ENCODE results near the gene ZNF331.
"Not testable (repeated sequence)": the region's sequence is repeated elsewhere in the genome, so short reads cannot be mapped to it uniquely, and the experiment has no call there.

The ZNF331 gene
- total RNA-seq = 137 to 388 (median 220) reads per million in 4 donors

- peak; percentile 84 to 92 (median 87) for DNase-seq
These were observed at the start of gene ZNF331 for GRCh38 chr19:53537521-53538377. ZNF331 (plus strand) TSS chr19:53538145; CDS start chr19:53569377, 31,232 bp downstream.

DNA sequence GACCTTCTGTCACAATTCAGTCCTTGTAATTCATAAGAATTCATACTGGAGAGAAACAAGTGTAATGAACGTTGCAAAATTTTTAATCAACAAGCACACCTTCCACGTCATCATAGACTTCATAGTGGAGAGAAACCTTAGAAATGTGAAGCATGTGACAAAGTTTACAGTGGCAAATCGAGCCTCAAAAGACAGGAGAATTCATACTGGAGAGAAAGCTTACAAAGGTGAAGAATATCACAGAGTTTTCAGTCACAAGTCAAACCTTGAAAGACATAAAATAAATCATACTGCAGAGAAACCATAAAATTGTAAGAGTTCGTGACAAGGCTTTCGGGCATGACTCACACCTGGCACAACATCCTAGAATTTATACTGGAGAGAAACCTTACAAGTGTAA is 45.8 kb upstream of the ZNF331 start:
- no peak for DNase-seq

DNA sequence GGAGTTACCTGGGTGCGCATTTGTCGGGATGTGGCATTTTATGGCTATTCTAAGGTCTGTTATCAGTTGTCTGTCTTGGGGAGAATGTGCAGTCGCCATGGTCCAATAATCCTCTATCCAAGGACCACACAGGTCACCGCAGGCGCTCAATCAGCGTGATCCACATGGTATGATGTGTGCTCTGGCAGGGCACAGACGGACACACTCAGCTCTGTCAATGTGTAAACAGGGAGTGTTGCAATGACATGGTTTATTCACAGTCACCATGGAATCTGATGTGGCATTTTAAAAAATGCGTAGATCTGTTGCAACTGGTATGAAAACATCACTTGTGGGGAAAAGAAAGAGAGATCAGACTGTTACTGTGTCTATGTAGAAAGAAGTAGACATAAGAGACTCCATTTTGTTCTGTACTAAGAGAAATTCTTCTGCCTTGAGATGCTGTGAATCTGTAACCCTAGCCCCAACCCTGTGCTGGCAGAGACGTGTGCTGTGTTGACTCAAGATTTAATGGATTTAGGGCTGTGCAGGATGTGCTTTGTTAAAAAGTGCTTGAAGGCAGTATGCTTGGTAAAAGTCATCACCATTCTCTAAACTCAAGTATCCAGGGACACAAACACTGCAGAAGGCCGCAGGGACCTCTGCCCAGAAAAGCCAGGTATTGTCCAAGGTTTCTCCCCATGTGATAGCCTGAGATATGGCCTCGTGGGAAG is 40.5 kb upstream of the ZNF331 start:
- DNase-seq = not testable (repeated sequence)

GRCh38 chr19:53498024-53498395 is 39.9 kb upstream of the ZNF331 start:
- DNase-seq = not testable (repeated sequence)

DNA sequence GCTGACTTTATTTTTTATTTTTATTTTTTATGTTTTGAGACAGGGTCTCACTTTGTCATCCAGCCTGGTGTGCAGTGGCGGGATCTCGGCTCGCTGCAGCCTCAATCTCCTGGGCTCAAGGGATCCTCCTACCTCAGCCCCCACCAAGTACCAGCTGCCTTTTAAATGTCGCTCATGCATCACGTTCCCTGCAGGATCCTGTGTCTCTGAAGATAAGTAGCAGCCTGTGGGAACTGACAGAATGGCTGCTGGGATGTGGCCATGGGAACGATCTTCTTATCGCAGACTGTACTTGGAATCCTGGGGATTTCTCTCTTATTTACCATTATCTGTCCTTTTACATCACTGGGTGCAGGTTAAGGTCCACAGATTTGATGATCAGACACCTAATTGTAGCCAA is 34.8 kb upstream of the ZNF331 start:
- not testable (repeated sequence) for DNase-seq

DNA sequence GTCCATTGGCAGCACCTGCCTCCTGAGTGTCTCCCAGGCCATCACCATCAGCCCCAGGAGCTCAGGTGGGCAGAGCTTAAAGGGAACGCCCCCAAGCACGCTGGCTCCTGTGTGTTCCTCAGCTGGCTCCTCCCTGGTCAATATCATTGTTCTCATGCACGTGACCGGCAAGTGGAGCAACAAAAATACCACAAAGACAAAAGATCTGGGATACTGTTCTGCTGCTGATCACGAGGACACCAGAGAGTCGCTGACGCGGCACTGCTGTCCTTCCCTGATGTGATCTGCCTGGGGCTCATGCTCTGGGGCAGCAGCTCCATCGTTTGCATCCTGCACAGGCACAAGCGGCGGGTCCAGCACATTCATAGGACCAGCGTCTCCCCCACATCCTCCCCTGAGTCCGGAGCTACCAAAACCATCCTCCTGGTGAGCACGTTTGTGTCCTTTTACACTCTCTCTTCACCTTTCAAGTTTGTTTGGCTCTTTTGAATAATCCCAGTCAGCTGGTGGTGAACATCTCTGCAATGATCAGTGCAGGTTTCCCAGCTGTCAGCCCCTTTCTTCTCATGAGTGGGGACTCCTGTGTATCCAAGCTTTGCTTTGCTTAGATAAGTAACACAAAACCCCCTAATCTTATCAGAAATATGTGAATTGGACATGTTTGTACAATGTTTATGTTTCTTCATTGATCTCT is 34.1 kb upstream of the ZNF331 start:
- DNase-seq = not testable (repeated sequence)

DNA sequence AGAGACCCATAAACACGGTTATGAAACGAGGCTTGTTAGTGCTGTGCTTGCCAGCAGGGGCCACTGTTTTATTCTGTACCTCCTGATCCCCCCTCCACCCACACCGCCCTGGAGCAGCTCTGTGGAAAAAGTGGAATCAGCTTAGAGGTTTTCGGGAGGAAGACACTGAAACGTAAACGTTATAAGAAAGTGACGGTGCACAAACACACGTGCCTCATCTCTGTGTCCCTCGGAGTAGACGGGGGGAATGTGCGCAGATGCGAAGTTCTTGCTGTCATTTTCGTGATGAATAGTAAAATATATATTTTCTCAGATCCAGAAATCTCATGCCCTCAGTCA is 33.6 kb upstream of the ZNF331 start:
- DNase-seq = not testable (repeated sequence)

GRCh38 chr19:53504885-53505284 is 33.1 kb upstream of the ZNF331 start:
- DNase-seq = no peak

- no peak for DNase-seq
These were observed 31.2 kb upstream of the ZNF331 start for GRCh38 chr19:53506728-53507127.

DNA sequence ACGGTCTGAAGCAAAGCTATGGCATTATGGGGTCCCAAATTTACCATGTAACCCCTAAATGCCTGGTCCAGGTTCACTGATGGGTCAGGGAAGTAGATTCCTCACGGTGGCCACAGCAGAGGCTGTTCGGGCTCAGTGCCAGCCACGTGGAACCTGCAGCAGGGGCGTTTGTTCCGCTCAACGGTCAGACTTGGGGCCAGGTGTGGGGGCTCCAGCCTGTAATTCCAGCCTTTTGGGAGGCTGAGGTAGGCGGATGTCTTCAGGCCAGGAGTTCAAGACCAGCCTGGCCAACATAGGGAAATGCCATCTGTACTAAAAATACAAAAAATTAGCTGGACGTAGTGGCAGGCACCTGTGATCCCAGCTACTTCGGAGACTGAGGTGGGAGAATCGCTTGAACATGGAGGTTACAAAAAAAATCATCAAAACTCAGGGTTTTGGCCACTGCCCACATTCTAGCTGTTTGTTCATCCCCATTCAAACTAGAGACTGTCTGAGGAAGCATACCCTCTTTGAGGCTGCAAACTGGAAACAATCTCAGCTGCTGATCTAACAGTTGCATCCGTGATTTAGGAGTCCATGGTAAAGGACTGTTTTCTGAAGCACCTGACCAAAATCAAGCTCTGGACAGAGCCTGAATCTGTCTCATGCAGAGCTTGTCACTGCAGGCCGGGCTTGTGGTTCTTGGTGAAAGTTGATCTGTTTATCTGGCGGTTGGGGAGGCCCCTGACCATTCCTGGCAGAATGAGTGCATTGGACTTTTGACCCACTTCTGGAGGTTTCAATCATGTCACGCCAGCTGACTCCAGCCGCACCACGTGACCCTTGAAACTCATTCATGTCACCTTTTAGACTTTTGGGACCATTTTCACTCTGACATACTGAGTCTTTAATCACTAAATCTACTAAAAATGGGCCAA is 30.2 kb upstream of the ZNF331 start:
- no peak for DNase-seq

DNA sequence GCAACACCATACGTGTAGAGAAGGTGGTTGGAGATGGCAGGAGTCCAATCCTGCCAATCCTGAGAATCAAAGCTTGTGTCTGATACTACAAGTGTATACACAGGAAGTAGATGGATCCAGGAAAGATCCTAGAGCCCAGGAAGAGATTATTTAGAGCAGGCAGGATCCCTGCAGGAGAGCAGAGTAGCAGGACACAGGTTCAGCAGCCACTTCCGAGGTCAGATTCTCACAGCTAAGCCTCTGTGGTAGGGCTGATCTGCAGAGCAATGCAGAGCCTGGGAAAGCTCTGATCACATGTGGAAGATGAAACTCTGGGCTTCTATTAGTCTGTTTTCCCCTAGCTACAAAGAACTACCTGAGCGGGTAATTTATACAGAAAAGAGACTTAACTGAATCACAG is 28.5 kb upstream of the ZNF331 start:
- DNase-seq = no peak

GRCh38 chr19:53509845-53510244 is 28.1 kb upstream of the ZNF331 start:
- DNase-seq = no peak

GRCh38 chr19:53511357-53511756 is 26.6 kb upstream of the ZNF331 start:
- no peak for DNase-seq

- DNase-seq = peak in 3 of 5 donors; percentile 23 to 28 (median 24)
These were observed 26.0 kb upstream of the ZNF331 start for GRCh38 chr19:53511933-53512374.

DNA sequence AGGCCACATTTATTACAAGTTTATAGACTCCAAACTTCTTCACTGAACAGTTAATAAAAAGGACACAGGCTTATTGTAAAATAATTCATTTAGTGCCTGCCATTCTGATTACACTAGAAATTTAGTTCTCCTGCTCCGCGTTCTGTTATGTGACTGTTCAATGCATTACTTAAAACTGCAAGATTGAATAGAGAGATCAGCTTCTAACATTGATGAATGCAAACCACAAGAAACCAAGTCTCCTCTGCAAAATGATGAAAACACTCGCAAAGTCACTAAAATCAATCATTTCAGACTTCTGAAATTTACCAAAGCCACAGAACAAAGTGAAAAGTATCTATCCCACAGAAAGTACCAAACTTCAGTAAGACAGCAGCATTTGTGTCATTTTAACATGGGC is 22.9 kb upstream of the ZNF331 start:
- DNase-seq = not testable (repeated sequence)

DNA sequence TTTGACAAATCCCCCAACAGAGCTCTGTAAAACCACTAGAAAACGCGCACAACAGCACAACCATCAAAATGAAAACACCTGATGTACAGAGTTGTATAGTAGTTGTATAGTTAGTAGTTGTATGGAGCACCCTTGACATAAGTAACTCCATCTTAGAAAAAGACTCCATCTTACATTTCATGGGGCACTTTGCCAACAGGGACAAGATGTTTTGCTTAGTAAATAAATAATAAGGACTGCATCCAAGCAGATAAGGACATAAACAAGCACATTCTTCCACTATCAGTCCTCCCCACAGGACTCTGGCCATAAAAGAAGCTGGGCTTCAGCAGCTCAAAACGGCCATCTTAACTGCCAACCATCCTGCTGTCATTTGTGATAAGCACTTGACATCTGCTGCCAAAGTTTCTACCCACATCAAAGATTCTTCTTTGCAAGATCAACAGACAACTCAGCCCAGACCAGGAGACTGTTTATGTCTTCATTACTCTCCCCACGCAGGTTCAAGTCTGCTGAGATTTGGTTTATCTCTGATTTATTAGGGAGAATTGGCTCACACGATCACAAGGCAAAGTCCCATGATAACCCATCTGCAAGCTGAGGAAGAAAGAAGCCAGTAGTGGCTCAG is 20.7 kb upstream of the ZNF331 start:
- no peak for DNase-seq

GRCh38 chr19:53518121-53518520 is 19.8 kb upstream of the ZNF331 start:
- no peak for DNase-seq

- DNase-seq = no peak
These were observed 19.2 kb upstream of the ZNF331 start for GRCh38 chr19:53518716-53519115.

DNA sequence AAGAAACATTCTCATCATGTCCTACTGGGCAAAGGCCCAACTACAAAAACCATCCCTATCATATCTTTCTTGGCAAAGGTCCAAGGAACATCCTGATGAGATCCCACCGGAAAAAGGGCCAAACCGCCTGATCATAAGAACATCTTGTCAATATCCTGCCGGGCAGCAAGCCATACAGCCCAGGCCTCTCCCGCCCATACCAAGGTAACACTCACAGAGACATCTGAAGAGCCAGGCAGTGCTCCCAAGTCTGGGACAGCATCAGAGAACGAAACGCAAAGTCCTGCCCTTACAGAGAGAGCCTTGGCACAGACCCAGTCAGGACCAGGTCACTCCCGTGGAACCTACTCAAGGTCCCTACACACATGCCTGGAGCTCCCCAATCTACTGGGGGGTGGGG is 18.5 kb upstream of the ZNF331 start:
- no peak for DNase-seq

GRCh38 chr19:53520163-53520546 is 17.8 kb upstream of the ZNF331 start:
- DNase-seq = no peak

- peak; percentile 76 to 94 (median 84) for DNase-seq
These were observed 17.2 kb upstream of the ZNF331 start for GRCh38 chr19:53520547-53521372.
